Activated T-cell treated with anti-CD3 and anti-CD28 coated beads for 4 hours (primary cell): ENCODE results near the gene GORASP1.
"Not testable (repeated sequence)": the region's sequence is repeated elsewhere in the genome, so short reads cannot be mapped to it uniquely, and the experiment has no call there.

Source experiments
- DNase-seq: peaks from one replicate; pipeline ENCODE4 v3.0.0-alpha.2; 2020

GORASP1 gene

DNA sequence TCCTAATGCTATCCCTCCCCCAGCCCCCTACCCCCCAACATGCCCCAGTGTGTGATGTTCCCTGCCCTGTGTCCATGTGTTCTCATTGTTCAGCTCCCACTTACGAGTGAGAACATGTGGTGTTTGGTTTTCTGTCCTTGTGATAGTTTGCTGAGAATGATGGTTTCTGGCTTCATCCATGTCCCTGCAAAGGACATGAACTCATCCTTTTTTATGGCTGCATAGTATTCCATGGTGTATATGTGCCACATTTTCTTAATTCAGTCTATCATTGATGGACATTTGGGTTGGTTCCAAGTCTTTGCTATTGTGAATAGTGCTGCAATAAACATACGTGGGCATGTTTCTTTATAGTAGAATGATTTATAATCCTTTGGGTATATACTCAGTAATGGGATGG is 46.2 kb downstream of the GORASP1 start:
- DNase-seq = not testable (repeated sequence)

DNA sequence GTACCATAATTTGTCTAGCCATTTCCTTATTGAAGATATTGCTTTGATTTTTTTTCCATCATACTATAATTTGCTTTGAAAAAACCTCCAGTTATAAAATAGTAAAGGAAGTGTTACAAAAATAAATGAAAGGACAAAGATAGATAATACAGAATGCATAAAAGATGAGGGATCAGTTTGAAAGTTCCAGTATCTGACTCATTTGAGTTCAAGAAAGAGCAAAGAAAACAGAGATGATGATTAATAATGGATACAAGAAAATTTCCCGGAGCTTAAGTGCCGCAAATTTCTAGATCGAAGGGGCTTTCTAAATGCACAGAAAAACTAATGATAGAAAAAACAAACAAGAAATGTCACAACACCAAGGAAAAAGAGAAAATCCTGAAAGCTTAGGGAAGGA is 51.3 kb downstream of the GORASP1 start:
- DNase-seq = no peak

DNA sequence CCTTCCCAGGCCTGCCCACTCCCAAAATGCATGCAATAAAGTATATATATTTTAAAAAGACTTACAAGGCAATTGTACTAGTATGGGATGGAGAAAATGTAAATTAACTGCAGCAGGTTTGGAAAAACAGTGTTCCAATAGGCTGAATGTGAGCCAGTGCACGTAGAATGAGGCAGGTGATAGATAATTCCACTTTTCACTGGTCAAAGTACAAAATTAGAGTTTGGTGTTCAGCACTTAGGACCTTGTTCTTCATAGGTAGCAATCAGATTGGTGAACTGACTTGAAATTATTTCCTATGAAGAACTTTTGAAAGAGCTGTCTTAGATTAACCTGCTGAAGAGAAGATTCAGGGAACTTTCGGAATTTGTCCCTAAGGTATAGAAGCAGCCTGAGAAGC is 53.7 kb downstream of the GORASP1 start:
- DNase-seq = no peak

DNA sequence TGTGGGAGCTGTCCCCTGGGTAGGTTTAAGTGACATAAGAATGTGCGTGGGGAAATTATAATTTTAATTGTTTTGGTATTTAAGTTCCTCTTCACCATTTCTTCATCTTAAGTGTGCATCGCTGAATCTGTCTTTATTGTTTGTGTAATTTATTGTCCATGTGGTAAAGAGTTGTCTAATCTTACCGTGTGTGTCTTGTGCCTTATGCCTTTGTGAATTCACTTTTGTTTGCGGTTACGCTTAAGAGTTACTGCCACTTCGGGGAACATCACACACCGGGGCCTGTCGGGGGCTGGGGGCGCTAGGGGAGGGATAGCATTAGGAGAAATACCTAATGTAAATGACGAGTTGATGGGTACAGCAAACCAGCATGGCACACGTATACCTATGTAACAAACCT is 54.8 kb downstream of the GORASP1 start:
- no peak for DNase-seq

DNA sequence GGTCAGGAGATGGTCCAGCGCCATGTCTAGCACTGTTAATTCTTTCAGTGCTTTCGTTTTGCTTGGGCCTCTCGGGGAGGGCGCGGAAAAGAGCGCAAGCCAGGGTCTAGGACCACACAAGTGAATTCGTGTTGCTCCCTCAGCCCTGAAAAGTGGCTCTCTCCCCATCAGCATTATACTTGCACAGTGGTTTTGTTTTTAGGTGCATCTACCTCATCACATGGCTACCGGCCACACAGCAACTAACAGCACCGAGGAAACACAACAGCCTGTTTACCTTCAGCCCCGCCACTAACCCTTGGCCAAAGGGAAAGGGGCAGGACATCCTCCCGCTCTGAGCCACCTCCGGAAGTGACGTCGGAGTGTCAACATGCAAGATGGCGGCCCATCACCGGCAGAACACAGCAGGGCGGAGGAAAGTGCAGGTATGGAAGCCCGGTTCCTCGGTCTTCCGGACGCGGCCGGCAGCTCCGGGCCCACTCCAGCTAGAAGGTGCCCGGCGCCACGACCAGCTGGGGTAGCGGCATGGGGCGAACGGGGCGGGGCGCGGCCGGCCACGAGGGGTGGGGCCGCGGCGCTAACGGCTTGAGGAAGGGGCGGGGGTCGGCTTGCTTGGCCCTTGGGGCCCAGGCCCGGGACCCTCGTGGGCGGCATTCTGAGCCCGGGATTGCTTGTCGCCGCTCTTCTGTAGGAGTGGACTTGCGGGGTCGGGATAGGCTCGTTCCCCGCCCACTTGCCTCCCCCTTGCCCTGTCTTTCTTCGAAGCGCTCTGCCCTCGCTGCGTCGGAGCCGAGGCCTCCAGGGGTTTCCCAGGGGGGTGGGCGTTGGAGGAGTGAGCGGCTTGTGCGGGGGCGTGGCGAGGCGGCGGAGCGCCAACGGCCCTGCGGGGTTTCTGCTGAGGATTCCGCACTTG is 55.5 kb downstream of the GORASP1 start, which contains the start of the genes SCN11A and WDR48:
TSS of gene SCN11A (minus strand) at position 296 of the 913 bp plus-strand sequence. CDS start 101,582 bp downstream, outside the sequence.
TSS of gene WDR48 (plus strand) at position 368 of the 913 bp plus-strand sequence. CDS start at position 378, 10 bp downstream.
- DNase-seq = peak; percentile 89

DNA sequence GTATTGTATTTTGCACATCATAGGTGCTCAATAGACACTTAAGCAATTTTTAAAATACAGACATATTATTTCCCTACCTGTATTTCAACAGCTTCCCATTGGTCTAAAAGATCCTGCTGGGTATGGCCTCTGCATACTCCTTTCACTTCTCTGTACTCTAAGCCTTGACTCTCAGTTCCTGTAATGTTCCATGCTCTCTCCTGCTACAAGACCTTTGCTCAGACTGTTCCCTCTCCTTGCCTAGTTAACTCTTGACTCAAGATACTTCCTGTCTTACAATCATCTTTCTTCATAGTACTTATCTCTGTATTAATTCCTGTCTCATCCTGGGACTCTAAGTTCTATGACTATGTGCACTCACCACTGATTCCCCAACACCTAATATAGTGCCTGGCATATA is 57.4 kb downstream of the GORASP1 start:
- no peak for DNase-seq
